Neural progenitor cell (in vitro differentiated cells): Measurements from ENCODE around the gene STARD7.

Source experiments
- CTCF ChIP-seq: fragments of 200-600 bp; sonication (generic); IDR thresholded peaks from 2 replicates; pipeline ENCODE4 v1.5.1; 2017; ENCODE audit warnings: antibody characterized with exemption, mild to moderate bottlenecking
- EZH2 ChIP-seq: fragments of 200-600 bp; sonication (generic); IDR thresholded peaks from 2 replicates; pipeline ENCODE4 v1.6.1; 2017; ENCODE audit warnings: antibody characterized with exemption, mild to moderate bottlenecking, moderate library complexity
- EZH2phosphoT487 ChIP-seq: fragments of 200-600 bp; sonication (generic); IDR thresholded peaks from 2 replicates; pipeline ENCODE4 v1.6.1; 2017; ENCODE audit warnings: antibody characterized with exemption

GRCh38 chr2:96157649-96158553 lies 50.7 kb downstream of the STARD7 start:
- TF ChIP-seq CTCF (no peak), EZH2 (no peak), EZH2phosphoT487 (no peak)
